ENCODE measurements around the gene TMEM184B.

The TMEM184B gene

DNA sequence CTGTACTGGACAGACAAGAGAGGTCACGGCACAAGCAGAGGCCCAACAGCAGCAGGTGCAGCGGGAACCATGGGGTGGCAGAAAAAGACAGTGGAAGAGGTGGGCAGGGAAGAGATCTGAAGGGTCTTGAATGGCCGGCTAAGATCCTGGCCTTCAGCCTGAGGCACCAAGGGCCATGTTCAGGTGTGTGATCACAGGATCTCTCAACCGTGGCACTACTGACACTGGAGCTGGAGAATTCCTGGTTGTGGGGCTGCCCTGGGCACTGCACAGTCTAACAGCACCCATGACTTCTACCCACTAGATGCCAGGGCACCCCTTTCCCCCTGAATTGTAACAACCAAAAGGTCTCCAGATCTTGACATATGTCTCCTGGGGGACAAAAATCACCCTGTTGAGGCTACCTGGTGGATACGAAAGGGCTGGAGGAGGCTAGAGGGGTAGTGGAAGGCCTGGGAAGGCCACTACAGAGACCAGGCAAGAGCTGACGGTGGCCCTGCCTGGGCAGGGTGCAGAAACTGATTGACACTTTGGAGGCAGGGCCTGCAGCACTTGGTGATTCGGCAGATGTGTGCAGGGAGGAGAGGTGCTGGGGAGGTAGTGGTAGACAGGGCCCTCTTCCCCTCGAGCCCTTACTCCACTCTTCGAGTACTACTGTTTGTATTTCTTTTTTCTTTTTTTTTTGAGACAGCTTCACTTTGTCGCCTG, 36.1 kb upstream of the TMEM184B start:
- TF ChIP-seq Cebpa-rat (IDR thresholded peaks at IDR 0.05) = no peak
- H3K27ac ChIP-seq = no peak overlapping the region; the same call in 1 of the 2 replicates
- H3K9me3 ChIP-seq = no peaks in the 10 kb centered on the region
- H3K4me1 ChIP-seq = peaks cover 100% of the 10 kb centered on the region
- H3K36me3 ChIP-seq = peaks cover 85% of the 10 kb centered on the region
- no peaks in the 10 kb centered on the region for H3K27me3 ChIP-seq
- peak overlapping the region; percentile 87 for H3K4me2 ChIP-seq
- H4K20me1 ChIP-seq = peaks cover 100% of the 10 kb centered on the region
- H3K4me3 ChIP-seq = no peak overlapping the region
- no peak overlapping the region for H3K9ac ChIP-seq

DNA sequence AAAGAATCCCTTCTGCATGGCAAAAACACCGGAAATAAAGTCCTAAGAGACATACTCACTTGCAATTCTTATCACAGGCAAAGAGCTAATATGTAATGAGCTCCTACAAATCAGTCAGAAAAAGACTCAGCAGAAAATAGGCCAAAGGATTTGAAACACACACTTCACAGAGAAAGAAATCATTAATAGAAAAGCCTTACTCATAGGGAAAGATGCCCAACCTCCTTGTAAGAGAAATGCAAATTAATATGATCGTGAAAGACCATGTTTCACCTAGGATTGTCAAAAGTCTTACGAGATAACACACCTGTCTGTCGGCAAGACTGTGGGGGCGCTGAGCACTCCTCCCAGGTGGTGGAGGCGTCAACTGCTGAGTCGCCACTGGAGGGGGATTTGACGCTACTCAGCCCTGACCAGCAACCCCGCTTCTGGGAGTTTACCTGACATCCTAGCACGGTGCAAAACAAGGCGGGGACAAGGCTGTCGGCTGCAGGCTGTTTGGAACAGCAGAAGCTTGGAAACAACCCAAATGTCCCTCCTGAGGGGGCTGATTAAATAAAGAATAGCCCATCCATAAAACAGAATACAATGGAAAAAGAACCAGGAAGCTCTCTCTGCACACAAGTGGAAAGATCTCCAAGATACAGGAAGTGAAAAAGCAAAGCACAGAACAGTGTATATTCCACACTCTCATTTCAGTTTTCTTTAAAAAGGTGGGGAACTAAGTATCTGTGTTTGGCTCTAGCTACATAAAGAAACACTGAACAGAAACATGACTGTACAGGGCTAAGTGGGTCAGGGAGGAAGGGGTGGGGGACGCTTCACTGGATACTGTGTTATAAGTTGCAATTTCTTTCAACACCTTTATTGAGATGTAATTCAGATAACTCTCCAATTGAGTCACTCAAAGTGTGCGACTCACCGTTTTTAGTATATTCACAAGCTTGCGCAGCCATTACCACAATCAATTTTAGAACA, 33.0 kb upstream of the TMEM184B start:
- Histone ChIP-seq H3K4me3 (no peak overlapping the region; the same call in 1 of the 2 replicates), H3K27ac (0 out of 2 replicates have a peak overlapping the region, but pooled peaks have one; percentile 10), H3K36me3 (peaks cover 85% of the 10 kb centered on the region), H4K20me1 (peaks cover 100% of the 10 kb centered on the region), H3K4me2 (peak overlapping the region; percentile 61), H3K9ac (peak overlapping the region; percentile 32; the same call in 1 of the 2 replicates), H3K9me3 (no peaks in the 10 kb centered on the region), H3K4me1 (peaks cover 84% of the 10 kb centered on the region), H3K27me3 (no peaks in the 10 kb centered on the region)
- no peak for TF ChIP-seq Cebpa-rat (IDR thresholded peaks at IDR 0.05)

DNA sequence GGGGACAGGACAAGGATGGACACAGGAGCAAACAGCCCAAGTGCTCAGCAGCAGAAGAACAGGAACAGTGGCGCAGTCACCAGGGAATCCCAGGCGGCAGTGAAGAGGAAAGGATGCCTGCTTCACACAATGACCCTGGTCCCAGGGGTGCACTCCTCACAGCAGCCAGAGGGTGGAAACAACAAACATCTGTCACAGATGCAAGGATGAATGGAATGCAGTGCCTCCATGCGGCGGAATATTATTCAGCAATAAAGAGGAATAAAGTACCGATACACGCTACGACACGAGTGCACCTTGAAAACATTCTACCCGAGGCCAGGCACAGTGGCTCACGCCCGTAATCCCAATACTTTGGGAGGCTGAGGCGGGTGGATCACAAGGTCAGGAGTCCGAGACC, 31.7 kb upstream of the TMEM184B start:
- H3K9ac ChIP-seq = peak overlapping the region; percentile 41
- H3K4me3 ChIP-seq = no peak overlapping the region
- H3K4me2 ChIP-seq = peak overlapping the region; percentile 61
- H3K36me3 ChIP-seq = peaks cover 85% of the 10 kb centered on the region
- peaks cover 72% of the 10 kb centered on the region for H3K4me1 ChIP-seq
- no peaks in the 10 kb centered on the region for H3K9me3 ChIP-seq
- peaks cover 100% of the 10 kb centered on the region for H4K20me1 ChIP-seq
- H3K27me3 ChIP-seq = no peaks in the 10 kb centered on the region
- peak overlapping the region; percentile 55; the same call in 1 of the 2 replicates for H3K27ac ChIP-seq
- no peak for TF ChIP-seq Cebpa-rat (IDR thresholded peaks at IDR 0.05)

DNA sequence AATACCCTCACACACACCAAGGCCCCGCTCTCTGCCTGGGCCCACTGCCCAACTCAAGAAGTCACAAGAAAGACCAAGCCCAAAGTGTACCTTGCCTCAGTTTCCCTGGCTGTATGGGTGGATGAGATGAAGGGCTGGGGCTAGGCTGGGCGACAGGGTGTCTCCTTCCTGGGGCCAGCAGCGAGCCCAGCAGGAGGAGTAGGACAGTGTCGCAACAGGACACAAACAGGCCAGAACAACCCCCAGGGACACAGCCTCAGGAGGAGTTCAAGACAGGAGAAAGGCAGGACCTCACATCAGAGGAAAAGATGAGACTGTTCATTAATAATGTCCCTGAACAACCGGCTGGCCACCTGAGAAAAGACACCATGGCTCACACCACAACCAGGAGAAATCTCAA, 31.2 kb upstream of the TMEM184B start:
- TF ChIP-seq Cebpa-rat (IDR thresholded peaks at IDR 0.05) = no peak
- Histone ChIP-seq H3K27ac (peak overlapping the region; percentile 55), H3K4me1 (peaks cover 67% of the 10 kb centered on the region), H3K27me3 (no peaks in the 10 kb centered on the region), H3K9ac (peak overlapping the region; percentile 41), H3K4me2 (peak overlapping the region; percentile 61), H3K4me3 (no peak overlapping the region), H3K9me3 (no peaks in the 10 kb centered on the region), H4K20me1 (peaks cover 100% of the 10 kb centered on the region), H3K36me3 (peaks cover 85% of the 10 kb centered on the region)

DNA sequence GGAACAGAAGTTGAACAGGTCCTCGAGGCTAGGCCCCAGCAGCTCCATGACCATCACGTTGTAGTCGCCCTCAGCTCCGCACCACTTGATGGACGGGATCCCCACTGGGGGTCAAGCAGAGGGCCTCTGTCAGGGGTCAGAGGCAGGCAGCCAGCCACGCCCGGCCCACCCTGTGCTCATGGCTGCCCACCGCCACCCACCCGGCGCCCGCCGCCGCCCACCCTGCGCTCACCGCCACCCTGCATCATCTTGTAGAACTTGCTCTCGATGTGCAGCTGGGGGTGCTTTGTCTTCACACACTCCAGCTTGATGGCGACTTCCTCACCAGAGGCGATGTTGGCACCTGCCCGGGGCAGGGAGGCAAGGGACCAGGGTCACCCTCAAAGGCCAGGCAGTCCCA, 30.1 kb upstream of the TMEM184B start:
- no peak for TF ChIP-seq Cebpa-rat (IDR thresholded peaks at IDR 0.05)
- Histone ChIP-seq H3K9me3 (no peaks in the 10 kb centered on the region), H3K9ac (no peak overlapping the region), H3K27ac (0 out of 2 replicates have a peak overlapping the region, but pooled peaks have one; percentile 55), H3K4me2 (no peak overlapping the region), H3K4me1 (peaks cover 56% of the 10 kb centered on the region), H3K36me3 (peaks cover 85% of the 10 kb centered on the region), H3K4me3 (no peak overlapping the region), H3K27me3 (no peaks in the 10 kb centered on the region), H4K20me1 (peaks cover 100% of the 10 kb centered on the region)

DNA sequence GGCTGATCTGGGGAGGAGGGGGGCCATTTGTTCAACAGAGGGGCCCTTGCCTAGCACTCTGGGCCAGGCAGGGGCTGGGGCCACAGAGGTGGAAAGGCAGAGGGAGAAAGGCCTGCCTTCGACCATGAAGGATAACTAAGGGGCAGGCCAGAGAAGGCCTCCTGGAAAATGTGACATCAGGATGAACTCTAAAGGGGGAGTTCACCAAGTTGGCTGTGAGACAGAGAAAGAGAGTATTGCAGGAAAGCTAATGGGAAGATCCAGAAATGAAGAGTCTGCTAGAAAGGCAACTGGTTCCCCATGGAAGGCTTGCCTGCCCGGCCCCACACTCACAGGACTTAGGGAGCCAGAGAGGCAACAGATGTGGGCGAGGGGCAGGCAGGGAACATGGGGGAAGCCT, 28.1 kb upstream of the TMEM184B start:
- H3K4me1 ChIP-seq = peaks cover 36% of the 10 kb centered on the region
- no peak for TF ChIP-seq Cebpa-rat (IDR thresholded peaks at IDR 0.05)
- H3K27me3 ChIP-seq = no peaks in the 10 kb centered on the region
- 0 out of 2 replicates have a peak overlapping the region, but pooled peaks have one; percentile 34 for H3K9ac ChIP-seq
- no peak overlapping the region for H3K4me3 ChIP-seq
- H3K36me3 ChIP-seq = peaks cover 93% of the 10 kb centered on the region
- peak overlapping the region; percentile 35; the same call in 1 of the 2 replicates for H3K27ac ChIP-seq
- H3K9me3 ChIP-seq = no peaks in the 10 kb centered on the region
- no peak overlapping the region for H3K4me2 ChIP-seq
- peaks cover 100% of the 10 kb centered on the region for H4K20me1 ChIP-seq

DNA sequence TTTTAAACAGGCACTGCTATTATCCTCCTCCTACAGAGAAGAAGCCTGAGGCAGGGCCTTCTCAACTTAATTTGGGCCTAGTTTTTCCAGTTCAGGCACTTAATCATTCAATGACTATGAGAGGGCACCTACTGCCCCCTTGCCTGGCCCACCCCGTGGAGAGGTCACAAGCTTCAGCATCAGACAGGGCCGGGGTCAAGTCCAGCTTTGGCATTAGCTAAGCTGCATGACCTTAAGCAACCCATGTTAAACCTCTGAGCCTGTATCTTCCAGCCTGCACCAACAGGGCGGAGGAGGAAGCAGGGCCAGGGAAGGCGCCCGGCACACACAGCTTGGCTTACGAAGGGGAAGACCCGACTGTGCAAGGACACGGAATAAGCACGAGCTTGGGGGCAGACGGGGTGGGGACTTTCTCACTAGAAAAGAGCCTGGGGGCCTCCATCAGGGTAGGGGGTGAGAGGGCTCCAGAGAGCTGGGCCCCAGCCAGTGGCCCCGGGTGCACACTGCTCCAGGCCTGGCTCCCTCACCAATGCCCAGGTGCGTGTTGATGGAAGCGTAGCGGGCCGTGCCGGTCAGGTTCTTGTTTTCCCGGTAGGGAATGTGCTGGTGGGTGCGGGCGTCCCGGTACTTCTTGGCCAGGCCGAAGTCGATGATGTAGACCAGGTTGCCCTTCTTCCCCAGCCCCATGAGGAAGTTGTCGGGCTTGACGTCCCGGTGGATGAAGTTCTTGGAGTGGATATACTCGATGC, 27.6 kb upstream of the TMEM184B start:
- Histone ChIP-seq H3K36me3 (peaks cover 98% of the 10 kb centered on the region), H4K20me1 (peaks cover 100% of the 10 kb centered on the region), H3K27me3 (no peaks in the 10 kb centered on the region), H3K9me3 (no peaks in the 10 kb centered on the region), H3K9ac (no peak overlapping the region), H3K27ac (no peak overlapping the region; the same call in 1 of the 2 replicates), H3K4me1 (peaks cover 31% of the 10 kb centered on the region), H3K4me2 (no peak overlapping the region), H3K4me3 (no peak overlapping the region)
- no peak for TF ChIP-seq Cebpa-rat (IDR thresholded peaks at IDR 0.05)

DNA sequence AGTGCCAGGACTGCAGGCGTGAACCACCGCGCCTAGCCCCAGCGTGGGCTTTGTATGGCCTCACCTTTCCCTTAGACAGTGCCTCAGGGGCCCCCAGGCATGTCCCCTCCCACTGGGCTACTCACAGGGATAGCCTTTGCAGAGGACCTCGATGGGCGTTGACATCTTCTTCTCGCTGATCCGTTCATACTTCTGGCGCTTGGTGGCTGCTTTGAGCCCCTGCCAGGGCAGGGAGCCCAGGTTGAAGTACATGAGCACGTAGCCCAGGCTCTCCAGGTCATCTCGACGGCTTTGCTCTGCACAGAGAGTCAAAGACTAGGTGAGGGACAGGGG, 26.9 kb upstream of the TMEM184B start:
- no peaks in the 10 kb centered on the region for H3K27me3 ChIP-seq
- peaks cover 100% of the 10 kb centered on the region for H4K20me1 ChIP-seq
- H3K4me3 ChIP-seq = no peak overlapping the region
- no peak overlapping the region for H3K9ac ChIP-seq
- TF ChIP-seq Cebpa-rat (IDR thresholded peaks at IDR 0.05) = no peak
- H3K4me2 ChIP-seq = no peak overlapping the region
- no peak overlapping the region for H3K27ac ChIP-seq
- H3K9me3 ChIP-seq = no peaks in the 10 kb centered on the region
- H3K36me3 ChIP-seq = peaks cover 100% of the 10 kb centered on the region
- H3K4me1 ChIP-seq = peaks cover 24% of the 10 kb centered on the region

DNA sequence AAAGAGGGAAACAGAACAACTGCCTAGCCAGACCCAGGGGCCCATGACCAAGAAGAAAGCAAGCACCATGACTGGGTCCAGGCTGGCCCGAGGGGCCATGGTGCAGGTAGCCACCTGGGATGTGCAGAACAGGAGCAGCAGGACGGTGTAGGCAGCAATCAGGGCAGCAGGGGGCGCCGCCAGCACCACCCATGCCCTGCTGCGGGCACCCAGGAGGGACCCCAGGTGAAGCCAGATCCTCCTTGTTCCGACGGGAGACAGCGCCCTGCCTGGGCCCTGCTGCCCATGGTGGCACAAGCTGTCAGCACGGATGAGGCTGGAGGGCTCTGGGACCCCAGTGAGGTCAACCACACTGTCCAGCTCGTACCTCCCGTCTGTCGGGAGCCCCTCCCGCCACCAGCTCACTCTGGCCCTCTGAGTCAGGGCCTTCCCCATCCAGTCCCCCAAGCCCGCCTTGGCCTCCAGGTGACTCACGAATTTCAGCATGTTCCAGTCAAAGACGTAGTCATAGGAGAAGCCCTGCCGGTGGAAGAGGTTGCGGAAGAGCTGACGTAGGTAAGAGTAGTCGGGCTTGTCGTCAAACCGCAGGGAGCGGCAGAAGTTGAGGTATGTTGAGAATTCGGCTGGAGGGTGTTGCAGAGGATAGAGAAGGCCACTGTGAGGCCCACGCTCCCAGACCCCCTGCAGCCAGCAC, 25.6 kb upstream of the TMEM184B start:
- no peak overlapping the region for H3K27ac ChIP-seq
- no peak overlapping the region for H3K4me2 ChIP-seq
- no peak for TF ChIP-seq Cebpa-rat (IDR thresholded peaks at IDR 0.05)
- H4K20me1 ChIP-seq = peaks cover 99% of the 10 kb centered on the region
- no peak overlapping the region for H3K4me3 ChIP-seq
- no peaks in the 10 kb centered on the region for H3K27me3 ChIP-seq
- H3K9me3 ChIP-seq = no peaks in the 10 kb centered on the region
- peaks cover 11% of the 10 kb centered on the region; the same call in 1 of the 2 replicates for H3K4me1 ChIP-seq
- H3K36me3 ChIP-seq = peaks cover 100% of the 10 kb centered on the region
- H3K9ac ChIP-seq = no peak overlapping the region
